ENCODE data around the gene TIMP3. TPM values are rescaled to one million over a fixed set of nuclear protein-coding genes. Genes with fewer than 3 reads are reported as not detected.

The TIMP3 gene
- total and polyA plus RNA-seq, 3 donors from 2014 or later: 200 to 214 (median 201) TPM

GRCh38 chr22:32761251-32761903 is 40.1 kb upstream of the TIMP3 start:
- peak; percentile 44 for DNase-seq
- Histone ChIP-seq H3K36me3 (ENCODE audit: low read depth, missing control alignments) (no peaks in the 10 kb centered on the region), H3K9me3 (no peaks in the 10 kb centered on the region), H3K27me3 (no peaks in the 10 kb centered on the region), H3K27ac (peak overlapping the region in 1 of 2 donors; percentile 87), H3K4me1 (peaks cover 32% of the 10 kb centered on the region), H3K4me3 (no peak overlapping the region)
- intact Hi-C loops (cut with DNase I; ENCODE audit: low total_unique reads): no loop called here
- TF ChIP-seq POLR2A (IDR thresholded peaks at IDR 0.05): no peak
- TF ChIP-seq CTCF (IDR thresholded peaks at IDR 0.05): no peak
- WGBS, 2 donors: 59 to 67% methylated on average over 9 of the region's 9 CpGs

- TF ChIP-seq CTCF (IDR thresholded peaks at IDR 0.05) (no peak), POLR2A (IDR thresholded peaks at IDR 0.05) (no peak)
- Histone ChIP-seq H3K4me3 (no peak overlapping the region), H3K27me3 (no peaks in the 10 kb centered on the region), H3K27ac (peak overlapping the region; percentile 18 to 74), H3K4me1 (peaks cover 32% of the 10 kb centered on the region), H3K36me3 (ENCODE audit: low read depth, missing control alignments) (no peaks in the 10 kb centered on the region), H3K9me3 (no peaks in the 10 kb centered on the region)
- DNase-seq: peak; percentile 70
- WGBS, 2 donors: 52 to 63% methylated on average over 14 to 16 of the region's 16 CpGs
- intact Hi-C loops (cut with DNase I; ENCODE audit: low total_unique reads): no loop called here
These were observed 37.0 kb upstream of the TIMP3 start for GRCh38 chr22:32764330-32765131.

- 47 to 60% methylated on average over 12 of the region's 12 CpGs for WGBS, 2 donors
- Histone ChIP-seq H3K27ac (peak overlapping the region in 1 of 2 donors; percentile 74), H3K4me1 (peaks cover 31% of the 10 kb centered on the region), H3K9me3 (no peaks in the 10 kb centered on the region), H3K4me3 (no peak overlapping the region), H3K27me3 (no peaks in the 10 kb centered on the region), H3K36me3 (ENCODE audit: low read depth, missing control alignments) (no peaks in the 10 kb centered on the region)
- DNase-seq: no peak
- intact Hi-C loops (cut with DNase I; ENCODE audit: low total_unique reads): no loop called here
- no peak for TF ChIP-seq POLR2A (IDR thresholded peaks at IDR 0.05)
- no peak for TF ChIP-seq CTCF (IDR thresholded peaks at IDR 0.05)
These were observed 36.3 kb upstream of the TIMP3 start for GRCh38 chr22:32765132-32765618.

GRCh38 chr22:32771756-32772155 is 29.7 kb upstream of the TIMP3 start:
- H3K36me3 ChIP-seq (ENCODE audit: low read depth, missing control alignments): no peaks in the 10 kb centered on the region
- H3K27ac ChIP-seq: peak overlapping the region in 1 of 2 donors; percentile 11
- H3K4me3 ChIP-seq: no peak overlapping the region
- no peaks in the 10 kb centered on the region for H3K9me3 ChIP-seq
- H3K27me3 ChIP-seq: no peaks in the 10 kb centered on the region
- no peaks in the 10 kb centered on the region for H3K4me1 ChIP-seq
- DNase-seq: no peak
- 37 to 38% methylated on average over 4 of the region's 4 CpGs for WGBS, 2 donors
- TF ChIP-seq POLR2A (IDR thresholded peaks at IDR 0.05) (no peak), CTCF (IDR thresholded peaks at IDR 0.05) (no peak)
- intact Hi-C loops (cut with DNase I; ENCODE audit: low total_unique reads): no loop called here
